H1 (cell line): ENCODE measurements around the gene ESPNL. TPM values are rescaled to one million over a fixed set of nuclear protein-coding genes. Genes with fewer than 3 reads are reported as not detected.

Source experiments
- BACH1 ChIP-seq: IDR thresholded peaks from 2 replicates; pipeline ENCODE4 v1.6.1; 2012; ENCODE audit warnings: low read length, improper control_type of control experiment
- CBX5 ChIP-seq: fragments of 300-800, 300-1000 bp; sonication (generic); IDR thresholded peaks from 2 replicates; pipeline ENCODE4 v1.7.1; 2016; ENCODE audit warnings: antibody characterized with exemption, low read length, low read depth
- RAD21 ChIP-seq, 2 experiments: IDR thresholded peaks in 1 of 2; conservative IDR thresholded peaks in 1 of 2; 2 replicates each; pipeline ENCODE4 v1.6.1; 2011; ENCODE audit warnings: low read depth in 2 of 2, low read length in 2 of 2, improper control_type of control experiment in 1 of 2, inconsistent platforms in 1 of 2, mild to moderate bottlenecking in 1 of 2, moderate library complexity in 1 of 2
- TEAD4 ChIP-seq: IDR thresholded peaks from 2 replicates; pipeline ENCODE4 v1.6.1; 2012; ENCODE audit warnings: low read depth, low read length, inconsistent platforms, mixed read lengths
- polyA plus RNA-seq, 7 experiments: library from polyadenylated mRNA; depleted of rRNA in 3 of 7; stranded (reverse) in 5 of 7; unstranded in 2 of 7; fragments of >200 nt in 5 of 7; fragments of 200-250 nt in 2 of 7; gene quantifications; 1 replicate in 5 of 7; 2 replicates in 1 of 7; 4 replicates in 1 of 7; pipeline versions ENCODE4 v1.2.1 to v1.2.3, GENCODE V29; 2011 to 2013; ENCODE audit warnings: missing spikeins in 2 of 7, mixed read lengths in 2 of 7
- total RNA-seq: library from RNA; stranded (reverse); fragmentation: NEBNext Ultra II Directional; extraction: Animal tissue kit (Norgen Biotek cat#: 25700); gene quantifications from 2 replicates; pipeline ENCODE4 v1.2.1, GENCODE V29; 2021

ESPNL gene
- total and polyA plus RNA-seq, 2 of the 8 experiments (the other 6 are each of a cell fraction or from before 2014, with no cell fraction given): 0.68 to 1.3 TPM

DNA sequence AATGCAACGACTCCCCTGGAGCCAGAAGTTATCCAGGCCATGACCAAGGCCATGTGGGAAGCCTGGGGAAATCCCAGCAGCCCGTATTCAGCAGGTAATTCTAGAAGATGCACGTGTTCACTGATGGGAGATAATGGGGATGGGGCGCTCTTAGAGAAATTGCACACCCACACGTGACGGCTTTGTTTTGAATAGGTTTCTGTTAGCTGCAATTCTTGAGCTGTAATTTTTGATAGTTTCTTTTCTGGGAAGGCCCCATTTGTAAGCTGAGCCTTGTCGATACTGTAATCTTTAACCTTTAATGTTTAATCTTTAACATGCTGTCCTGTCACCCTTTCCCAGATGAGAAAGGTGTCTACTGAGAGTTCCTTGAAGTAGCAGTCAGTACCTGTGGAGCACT is 35.8 kb upstream of the ESPNL start (continued):
- TF ChIP-seq TEAD4: no peak
- TF ChIP-seq RAD21 (IDR thresholded peaks at IDR 0.05 in 1 of 2, conservative IDR thresholded peaks at IDR 0.05 in 1 of 2; ENCODE audit: low read depth in 2 of 2, low read length in 2 of 2): no peak
- no peak for TF ChIP-seq BACH1
- TF ChIP-seq CBX5: no peak
